ENCODE data around the gene YJU2. TPM values are rescaled to one million over a fixed set of nuclear protein-coding genes. Genes with fewer than 3 reads are reported as not detected.

YJU2 gene
- 40.7 and 43.0 TPM in 2 replicates for total RNA-seq

DNA sequence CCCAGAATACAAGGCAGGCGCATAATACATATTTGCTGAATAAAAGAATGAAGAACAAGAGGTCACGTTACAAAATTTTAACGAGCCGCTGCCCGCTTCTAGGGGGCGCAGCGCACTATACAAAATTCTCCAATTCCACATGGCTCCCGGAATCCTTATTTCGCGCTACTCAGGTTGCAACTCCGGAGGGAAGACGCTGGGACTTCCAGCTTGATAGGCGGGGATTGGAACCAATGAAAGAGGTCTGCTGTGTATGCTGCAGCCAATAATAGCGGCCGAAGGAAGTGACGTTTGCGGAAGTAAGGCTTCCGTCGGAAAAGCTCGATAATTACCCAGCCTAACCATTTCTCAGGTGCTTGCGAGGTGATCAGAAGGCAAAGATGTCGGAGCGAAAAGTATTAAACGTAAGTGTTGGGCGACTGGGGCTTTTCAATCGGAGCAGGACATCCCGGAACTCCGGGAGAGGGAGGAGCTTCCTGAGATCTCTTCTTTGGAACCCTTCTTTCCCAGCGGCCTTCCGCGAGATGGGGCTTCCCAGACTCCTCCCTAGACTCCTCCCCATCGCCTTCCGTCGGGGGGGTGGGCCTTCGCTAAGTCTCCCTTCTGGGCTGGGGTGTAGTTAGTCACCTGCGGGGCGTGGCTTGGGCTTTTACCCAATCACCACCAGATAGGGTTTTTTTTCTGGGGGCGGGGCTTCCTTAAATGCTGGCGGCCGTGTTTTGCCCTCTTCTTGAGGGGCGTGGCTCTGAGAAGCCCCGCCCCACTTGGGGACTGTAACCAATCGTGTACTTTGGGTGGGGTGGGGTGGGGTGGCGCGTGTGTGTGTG is at the start of gene YJU2:
TSS of gene YJU2 (plus strand) at position 314 of the 827 bp plus-strand sequence. CDS start at position 381, 67 bp downstream.
- DNase-seq, result peak; percentile 89
- Mint-ChIP-seq H3K27ac (peak within 1 kb of the TSS; percentile 96), H3K36me3 (ENCODE audit: low read depth) (peaks cover 61% of the 10 kb centered on the region), H3K4me1 (peaks cover 35% of the 10 kb centered on the region), H3K9me3 (no peaks in the 10 kb centered on the region), H3K27me3 (no peaks in the 10 kb centered on the region), H3K4me3 (peak within 1 kb of the TSS; percentile 90)
- POLR2A ChIA-PET, result interaction anchor here (0.5 to 1.7 kb wide), 34 partner anchors 9 to 1376 kb away, joined by 3 to 60 read pairs (median 4); partner anchors contain the start of genes APBA3, CHAF1A, DPP9 and EBI3
- CTCF ChIA-PET, result interaction anchor here (0.7 to 1.8 kb wide), 4 partner anchors 13 to 261 kb away, joined by 3 to 7 read pairs (median 4); partner anchors contain the start of gene EEF2
- intact Hi-C loops (cut with micrococcal nuclease), result loop anchor here (1.0 to 2.0 kb wide), 8 partner anchors 18 to 477 kb away; partner anchors contain the start of genes ANKRD24, CHAF1A, EBI3 and SIRT6
- TF ChIP-seq, protein P1, sequence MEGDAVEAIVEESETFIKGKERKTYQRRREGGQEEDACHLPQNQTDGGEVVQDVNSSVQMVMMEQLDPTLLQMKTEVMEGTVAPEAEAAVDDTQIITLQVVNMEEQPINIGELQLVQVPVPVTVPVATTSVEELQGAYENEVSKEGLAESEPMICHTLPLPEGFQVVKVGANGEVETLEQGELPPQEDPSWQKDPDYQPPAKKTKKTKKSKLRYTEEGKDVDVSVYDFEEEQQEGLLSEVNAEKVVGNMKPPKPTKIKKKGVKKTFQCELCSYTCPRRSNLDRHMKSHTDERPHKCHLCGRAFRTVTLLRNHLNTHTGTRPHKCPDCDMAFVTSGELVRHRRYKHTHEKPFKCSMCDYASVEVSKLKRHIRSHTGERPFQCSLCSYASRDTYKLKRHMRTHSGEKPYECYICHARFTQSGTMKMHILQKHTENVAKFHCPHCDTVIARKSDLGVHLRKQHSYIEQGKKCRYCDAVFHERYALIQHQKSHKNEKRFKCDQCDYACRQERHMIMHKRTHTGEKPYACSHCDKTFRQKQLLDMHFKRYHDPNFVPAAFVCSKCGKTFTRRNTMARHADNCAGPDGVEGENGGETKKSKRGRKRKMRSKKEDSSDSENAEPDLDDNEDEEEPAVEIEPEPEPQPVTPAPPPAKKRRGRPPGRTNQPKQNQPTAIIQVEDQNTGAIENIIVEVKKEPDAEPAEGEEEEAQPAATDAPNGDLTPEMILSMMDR (IDR thresholded peaks at IDR 0.05), result no peak
- ATAC-seq (ENCODE audit: low read depth), result peak; percentile 96

DNA sequence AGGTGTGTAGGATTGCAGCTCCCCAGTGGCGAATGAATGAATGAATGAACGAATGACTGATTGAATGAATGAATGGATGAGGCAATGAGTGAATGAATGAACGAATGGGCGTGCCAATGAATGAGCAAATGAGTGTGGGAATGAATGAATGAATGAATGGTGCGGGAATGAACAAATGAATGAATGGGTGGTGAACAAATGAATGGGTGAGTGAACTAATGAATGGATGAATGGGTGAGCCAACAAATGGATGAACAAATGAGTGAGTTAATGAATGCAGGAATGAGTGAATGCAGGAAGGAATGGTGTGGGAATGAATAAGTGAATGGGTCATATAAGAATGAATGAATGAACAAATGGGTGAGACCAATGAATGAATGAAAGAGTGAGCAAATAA is 49.7 kb upstream of the YJU2 start:
- ChIA-PET CTCF (no interaction called here), POLR2A (no interaction called here)
- H3K9me3 Mint-ChIP-seq, result no peaks in the 10 kb centered on the region
- TF ChIP-seq, protein P1 (IDR thresholded peaks at IDR 0.05), result no peak
- DNase-seq, result no peak
- peaks cover 10% of the 10 kb centered on the region for H3K4me1 Mint-ChIP-seq
- peaks cover 49% of the 10 kb centered on the region for H3K27me3 Mint-ChIP-seq
- intact Hi-C loops (cut with micrococcal nuclease), result no loop called here
- no peaks in the 10 kb centered on the region for H3K36me3 Mint-ChIP-seq (ENCODE audit: low read depth)
- H3K4me3 Mint-ChIP-seq, result no peak overlapping the region
- ATAC-seq (ENCODE audit: low read depth), result no peak
- H3K27ac Mint-ChIP-seq, result peak overlapping the region; percentile 4

DNA sequence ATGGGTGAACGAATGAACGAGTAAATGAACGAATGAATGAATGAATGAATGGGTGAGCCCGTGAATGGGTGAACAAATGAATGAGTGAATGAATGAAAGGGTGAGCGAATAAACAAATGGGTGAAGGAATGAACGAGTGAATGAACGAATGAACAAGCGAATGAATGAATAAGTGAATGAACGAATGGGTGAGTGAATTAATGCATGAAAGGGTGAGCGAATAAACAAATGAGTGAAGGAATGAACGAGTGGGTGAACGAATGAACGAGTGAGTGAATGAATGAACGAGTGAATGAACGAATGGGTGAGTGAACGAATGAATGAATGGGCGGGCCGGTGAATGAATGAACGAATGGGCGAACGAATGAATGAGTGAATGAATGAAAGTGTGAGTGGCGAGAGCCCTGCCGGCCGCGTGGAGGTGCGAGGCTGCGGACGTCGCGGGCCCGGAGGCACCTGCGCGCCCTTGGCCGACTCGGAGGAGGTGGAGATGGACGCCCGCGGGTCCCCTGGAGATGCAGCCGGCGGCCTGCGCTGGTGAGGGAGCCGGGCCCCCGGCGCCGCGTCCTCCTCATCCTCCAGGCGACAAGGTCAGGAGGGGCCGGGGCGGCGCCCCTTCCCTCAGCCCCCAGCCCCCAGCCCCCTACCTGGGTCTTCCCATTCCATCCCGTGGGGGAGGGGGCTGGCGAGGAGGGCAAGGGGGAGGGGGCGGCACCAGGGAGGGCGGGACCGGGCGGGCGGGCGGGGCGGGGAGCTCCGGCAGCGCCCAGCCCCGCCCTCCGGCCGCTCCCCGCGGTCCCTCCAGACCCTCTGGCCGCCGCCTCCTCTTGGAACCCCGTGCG is 49.0 kb upstream of the YJU2 start:
- TF ChIP-seq, protein P1 (IDR thresholded peaks at IDR 0.05), result no peak
- Mint-ChIP-seq H3K27ac (no peak overlapping the region), H3K9me3 (no peaks in the 10 kb centered on the region), H3K4me3 (no peak overlapping the region), H3K36me3 (ENCODE audit: low read depth) (no peaks in the 10 kb centered on the region), H3K27me3 (peaks cover 49% of the 10 kb centered on the region), H3K4me1 (peaks cover 12% of the 10 kb centered on the region)
- intact Hi-C loops (cut with micrococcal nuclease), result no loop called here
- DNase-seq (no peak), ATAC-seq (ENCODE audit: low read depth) (peak; percentile 25)
- CTCF ChIA-PET, result no interaction called here
- POLR2A ChIA-PET, result no interaction called here

DNA sequence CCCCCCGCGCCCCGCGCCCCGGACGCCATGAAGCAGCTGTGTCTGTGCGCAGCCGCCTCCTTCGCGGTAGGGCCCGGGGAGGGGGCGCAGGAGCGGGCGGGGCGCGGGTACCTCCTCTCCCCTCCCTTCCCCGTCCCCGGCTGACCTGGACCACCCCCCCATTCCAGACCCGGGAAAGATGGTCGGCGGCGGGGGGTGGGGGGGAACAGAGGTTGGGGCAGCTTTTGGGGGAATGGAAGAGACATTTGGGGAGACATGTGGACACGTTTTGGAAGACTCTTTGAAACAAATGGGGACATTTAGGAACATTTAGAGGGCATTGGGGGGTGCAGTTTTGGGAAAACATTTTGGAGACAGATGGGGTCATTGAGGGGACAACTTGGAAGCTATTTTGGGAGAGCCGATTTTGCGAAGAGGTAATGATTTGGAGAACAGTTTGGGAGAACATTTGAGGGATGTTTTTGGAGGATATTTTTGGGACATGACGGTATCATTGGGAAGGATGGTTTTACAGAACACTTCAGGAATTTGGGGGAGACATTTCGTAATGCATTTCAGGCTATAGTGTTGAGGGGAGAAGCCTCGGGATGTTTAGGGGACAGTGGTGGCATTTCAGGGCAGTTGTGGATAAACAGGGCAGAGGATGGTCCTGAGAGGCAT is 48.3 kb upstream of the YJU2 start:
- Mint-ChIP-seq H3K36me3 (ENCODE audit: low read depth) (no peaks in the 10 kb centered on the region), H3K4me3 (no peak overlapping the region), H3K27ac (no peak overlapping the region), H3K9me3 (no peaks in the 10 kb centered on the region), H3K4me1 (peaks cover 13% of the 10 kb centered on the region), H3K27me3 (peaks cover 45% of the 10 kb centered on the region)
- ChIA-PET POLR2A (no interaction called here), CTCF (no interaction called here)
- DNase-seq (no peak), ATAC-seq (ENCODE audit: low read depth) (no peak)
- intact Hi-C loops (cut with micrococcal nuclease), result no loop called here
- TF ChIP-seq, protein P1 (IDR thresholded peaks at IDR 0.05), result no peak

All from activated B cell treated with CpG ODN at 0.5 μM for 24 hours (primary cell).